Measurements from ENCODE around the gene NRP1. TPM values are rescaled to one million over a fixed set of nuclear protein-coding genes. Genes with fewer than 3 reads are reported as not detected.

The NRP1 gene
- total and polyA plus RNA-seq, 2 of the 8 experiments (the other 6 are each of a cell fraction or from before 2014, with no cell fraction given): 1.2 to 2.1 TPM

DNA sequence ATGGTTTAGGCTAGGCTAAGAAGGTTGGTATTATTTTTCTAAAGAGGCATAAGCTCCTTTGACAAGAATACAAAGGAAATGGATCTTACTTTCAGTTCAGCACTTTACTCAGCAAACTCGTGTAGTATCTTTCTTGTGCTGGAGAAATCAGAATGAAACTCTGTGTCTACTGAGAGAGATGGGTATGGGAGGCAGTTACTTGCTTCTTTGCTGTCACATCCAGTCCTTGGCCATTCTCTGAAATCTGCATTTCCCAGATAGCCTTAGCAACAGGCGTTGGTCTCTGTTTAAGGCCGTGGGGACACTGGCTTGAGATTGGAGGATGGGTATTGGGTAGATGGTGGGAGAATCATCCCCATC lies 180.5 kb downstream of the NRP1 start (continued):
- TF ChIP-seq, protein P1, sequence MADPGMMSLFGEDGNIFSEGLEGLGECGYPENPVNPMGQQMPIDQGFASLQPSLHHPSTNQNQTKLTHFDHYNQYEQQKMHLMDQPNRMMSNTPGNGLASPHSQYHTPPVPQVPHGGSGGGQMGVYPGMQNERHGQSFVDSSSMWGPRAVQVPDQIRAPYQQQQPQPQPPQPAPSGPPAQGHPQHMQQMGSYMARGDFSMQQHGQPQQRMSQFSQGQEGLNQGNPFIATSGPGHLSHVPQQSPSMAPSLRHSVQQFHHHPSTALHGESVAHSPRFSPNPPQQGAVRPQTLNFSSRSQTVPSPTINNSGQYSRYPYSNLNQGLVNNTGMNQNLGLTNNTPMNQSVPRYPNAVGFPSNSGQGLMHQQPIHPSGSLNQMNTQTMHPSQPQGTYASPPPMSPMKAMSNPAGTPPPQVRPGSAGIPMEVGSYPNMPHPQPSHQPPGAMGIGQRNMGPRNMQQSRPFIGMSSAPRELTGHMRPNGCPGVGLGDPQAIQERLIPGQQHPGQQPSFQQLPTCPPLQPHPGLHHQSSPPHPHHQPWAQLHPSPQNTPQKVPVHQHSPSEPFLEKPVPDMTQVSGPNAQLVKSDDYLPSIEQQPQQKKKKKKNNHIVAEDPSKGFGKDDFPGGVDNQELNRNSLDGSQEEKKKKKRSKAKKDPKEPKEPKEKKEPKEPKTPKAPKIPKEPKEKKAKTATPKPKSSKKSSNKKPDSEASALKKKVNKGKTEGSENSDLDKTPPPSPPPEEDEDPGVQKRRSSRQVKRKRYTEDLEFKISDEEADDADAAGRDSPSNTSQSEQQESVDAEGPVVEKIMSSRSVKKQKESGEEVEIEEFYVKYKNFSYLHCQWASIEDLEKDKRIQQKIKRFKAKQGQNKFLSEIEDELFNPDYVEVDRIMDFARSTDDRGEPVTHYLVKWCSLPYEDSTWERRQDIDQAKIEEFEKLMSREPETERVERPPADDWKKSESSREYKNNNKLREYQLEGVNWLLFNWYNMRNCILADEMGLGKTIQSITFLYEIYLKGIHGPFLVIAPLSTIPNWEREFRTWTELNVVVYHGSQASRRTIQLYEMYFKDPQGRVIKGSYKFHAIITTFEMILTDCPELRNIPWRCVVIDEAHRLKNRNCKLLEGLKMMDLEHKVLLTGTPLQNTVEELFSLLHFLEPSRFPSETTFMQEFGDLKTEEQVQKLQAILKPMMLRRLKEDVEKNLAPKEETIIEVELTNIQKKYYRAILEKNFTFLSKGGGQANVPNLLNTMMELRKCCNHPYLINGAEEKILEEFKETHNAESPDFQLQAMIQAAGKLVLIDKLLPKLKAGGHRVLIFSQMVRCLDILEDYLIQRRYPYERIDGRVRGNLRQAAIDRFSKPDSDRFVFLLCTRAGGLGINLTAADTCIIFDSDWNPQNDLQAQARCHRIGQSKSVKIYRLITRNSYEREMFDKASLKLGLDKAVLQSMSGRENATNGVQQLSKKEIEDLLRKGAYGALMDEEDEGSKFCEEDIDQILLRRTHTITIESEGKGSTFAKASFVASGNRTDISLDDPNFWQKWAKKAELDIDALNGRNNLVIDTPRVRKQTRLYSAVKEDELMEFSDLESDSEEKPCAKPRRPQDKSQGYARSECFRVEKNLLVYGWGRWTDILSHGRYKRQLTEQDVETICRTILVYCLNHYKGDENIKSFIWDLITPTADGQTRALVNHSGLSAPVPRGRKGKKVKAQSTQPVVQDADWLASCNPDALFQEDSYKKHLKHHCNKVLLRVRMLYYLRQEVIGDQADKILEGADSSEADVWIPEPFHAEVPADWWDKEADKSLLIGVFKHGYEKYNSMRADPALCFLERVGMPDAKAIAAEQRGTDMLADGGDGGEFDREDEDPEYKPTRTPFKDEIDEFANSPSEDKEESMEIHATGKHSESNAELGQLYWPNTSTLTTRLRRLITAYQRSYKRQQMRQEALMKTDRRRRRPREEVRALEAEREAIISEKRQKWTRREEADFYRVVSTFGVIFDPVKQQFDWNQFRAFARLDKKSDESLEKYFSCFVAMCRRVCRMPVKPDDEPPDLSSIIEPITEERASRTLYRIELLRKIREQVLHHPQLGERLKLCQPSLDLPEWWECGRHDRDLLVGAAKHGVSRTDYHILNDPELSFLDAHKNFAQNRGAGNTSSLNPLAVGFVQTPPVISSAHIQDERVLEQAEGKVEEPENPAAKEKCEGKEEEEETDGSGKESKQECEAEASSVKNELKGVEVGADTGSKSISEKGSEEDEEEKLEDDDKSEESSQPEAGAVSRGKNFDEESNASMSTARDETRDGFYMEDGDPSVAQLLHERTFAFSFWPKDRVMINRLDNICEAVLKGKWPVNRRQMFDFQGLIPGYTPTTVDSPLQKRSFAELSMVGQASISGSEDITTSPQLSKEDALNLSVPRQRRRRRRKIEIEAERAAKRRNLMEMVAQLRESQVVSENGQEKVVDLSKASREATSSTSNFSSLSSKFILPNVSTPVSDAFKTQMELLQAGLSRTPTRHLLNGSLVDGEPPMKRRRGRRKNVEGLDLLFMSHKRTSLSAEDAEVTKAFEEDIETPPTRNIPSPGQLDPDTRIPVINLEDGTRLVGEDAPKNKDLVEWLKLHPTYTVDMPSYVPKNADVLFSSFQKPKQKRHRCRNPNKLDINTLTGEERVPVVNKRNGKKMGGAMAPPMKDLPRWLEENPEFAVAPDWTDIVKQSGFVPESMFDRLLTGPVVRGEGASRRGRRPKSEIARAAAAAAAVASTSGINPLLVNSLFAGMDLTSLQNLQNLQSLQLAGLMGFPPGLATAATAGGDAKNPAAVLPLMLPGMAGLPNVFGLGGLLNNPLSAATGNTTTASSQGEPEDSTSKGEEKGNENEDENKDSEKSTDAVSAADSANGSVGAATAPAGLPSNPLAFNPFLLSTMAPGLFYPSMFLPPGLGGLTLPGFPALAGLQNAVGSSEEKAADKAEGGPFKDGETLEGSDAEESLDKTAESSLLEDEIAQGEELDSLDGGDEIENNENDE (IDR thresholded peaks at IDR 0.05; ENCODE audit: insufficient replicate concordance, low read length): no peak
- no peak for TF ChIP-seq RXRA (IDR thresholded peaks at IDR 0.05; ENCODE audit: insufficient read depth, low read depth, low read length)
- no peak for TF ChIP-seq YY1 (IDR thresholded peaks at IDR 0.05; ENCODE audit: low read depth, low read length)
